Caco-2 (cell line): ENCODE results near the gene DDOST. TPM values are rescaled to one million over a fixed set of nuclear protein-coding genes. Genes with fewer than 3 reads are reported as not detected.

ENCODE experiments used
- BruUV-seq: library from RNA; stranded (reverse); fragments of 400-500 nt; replicated peaks from 2 replicates; lab custom pipeline; 2021; lab: Mats Ljungman, UMichigan
- CTCF ChIA-PET: fragments of 300-600 bp; sonication (Branson Sonifier 250); formaldehyde crosslinking; loops from one replicate; lab custom pipeline; 2022; ENCODE audit warnings: antibody characterized with exemption; lab: Charles Lee
- POLR2A ChIA-PET: fragments of 300-600 bp; sonication (Branson Sonifier 250); formaldehyde crosslinking; loops from one replicate; lab custom pipeline; 2022; ENCODE audit warnings: antibody characterized with exemption; lab: Charles Lee
- DNase-seq, 2 experiments: peaks; one replicate each; pipeline versions ENCODE4 v3.0.0 to v3.0.0-alpha.2; 2020 to 2022
- H3K27me3 ChIP-seq: replicated peaks from 2 replicates; pipeline ENCODE4 v1.6.0; 2011; ENCODE audit warnings: low read length; ENCODE audit not compliant: control insufficient read depth, insufficient read depth
- H3K36me3 ChIP-seq: 2 replicates; pipeline ENCODE4 v1.5.1; 2011; ENCODE audit warnings: low read length; ENCODE audit not compliant: control insufficient read depth, insufficient read depth
- H3K4me1 ChIP-seq: fragments of 250-450 bp; sonication (Bioruptor Pico); 2 replicates; pipeline ENCODE4 v1.5.1; 2020; ENCODE audit warnings: mild to moderate bottlenecking
- H3K4me3 ChIP-seq: 2 replicates; pipeline ENCODE4 v1.5.1; 2011; ENCODE audit warnings: low read depth, mild to moderate bottlenecking, control low read depth, low read length
- H3K9me3 ChIP-seq: fragments of 250-450 bp; sonication (Bioruptor Pico); 2 replicates; pipeline ENCODE4 v1.5.1; 2020; ENCODE audit warnings: mild to moderate bottlenecking, moderate library complexity
- H3K27ac Mint-ChIP-seq: one replicate; pipeline ENCODE4 v1.8.0; 2022; ENCODE audit warnings: mixed read lengths; ENCODE audit not compliant: unreplicated experiment
- H3K27me3 Mint-ChIP-seq: one replicate; pipeline ENCODE4 v1.8.0; 2022; ENCODE audit warnings: mixed read lengths; ENCODE audit not compliant: insufficient read depth, unreplicated experiment
- H3K36me3 Mint-ChIP-seq: one replicate; pipeline ENCODE4 v1.8.0; 2022; ENCODE audit warnings: mild to moderate bottlenecking, mixed read lengths; ENCODE audit not compliant: insufficient read depth, unreplicated experiment
- H3K4me1 Mint-ChIP-seq: one replicate; pipeline ENCODE4 v1.8.0; 2022; ENCODE audit warnings: low read depth, mixed read lengths; ENCODE audit not compliant: unreplicated experiment
- H3K4me3 Mint-ChIP-seq: one replicate; pipeline ENCODE4 v1.8.0; 2022; ENCODE audit warnings: mild to moderate bottlenecking, moderate library complexity, mixed read lengths; ENCODE audit not compliant: unreplicated experiment
- H3K9me3 Mint-ChIP-seq: one replicate; pipeline ENCODE4 v1.8.0; 2022; ENCODE audit warnings: mixed read lengths; ENCODE audit not compliant: unreplicated experiment
- CTCF ChIP-seq, 2 experiments: fragments of 200-600 bp in 1 of 2; IDR thresholded peaks; 1 replicate in 1 of 2; 2 replicates in 1 of 2; pipeline versions ENCODE4 v1.5.1 to v1.8.0; 2011 to 2022; ENCODE audit warnings: antibody characterized with exemption in 1 of 2, control low read depth in 1 of 2, inconsistent platforms in 1 of 2, low read depth in 1 of 2, low read length in 1 of 2, mild to moderate bottlenecking in 1 of 2, moderate library complexity in 1 of 2; ENCODE audit not compliant: insufficient read depth in 1 of 2, severe bottlenecking in 1 of 2, unreplicated experiment in 1 of 2
- intact Hi-C: fragments of 100-400 bp; cut with micrococcal nuclease; formaldehyde crosslinking; loops from one replicate; pipeline ENCODE4 v1.10.0; 2022; ENCODE audit not compliant: unreplicated experiment
- total RNA-seq: library from RNA; stranded (reverse); gene quantifications from 2 replicates; pipeline ENCODE4 v1.2.3, GENCODE V29; 2022

Gene DDOST
- total RNA-seq, 1 experiment from 2014 or later = 339 TPM

GRCh38 chr1:20630729-20631128 lies 30.4 kb downstream of the DDOST start:
- H3K27ac Mint-ChIP-seq = no peak overlapping the region
- no TSS peak for BruUV-seq
- no peak for TF ChIP-seq CTCF (IDR thresholded peaks at IDR 0.05; ENCODE audit: insufficient read depth in 1 of 2, low read depth in 1 of 2, low read length in 1 of 2, severe bottlenecking in 1 of 2, unreplicated experiment in 1 of 2)
- H3K27me3 ChIP-seq = no peaks in the 10 kb centered on the region
- intact Hi-C loops = loop anchor here (5.0 kb wide), 1 partner anchor 93 kb away; no protein-coding TSS in a partner anchor
- H3K4me3 ChIP-seq = no peak overlapping the region
- CTCF ChIA-PET = no interaction called here
- POLR2A ChIA-PET = no interaction called here
- H3K36me3 ChIP-seq = no peaks in the 10 kb centered on the region
- H3K27me3 Mint-ChIP-seq = no peaks in the 10 kb centered on the region
- H3K9me3 Mint-ChIP-seq = no peaks in the 10 kb centered on the region
- DNase-seq = no peak
- H3K36me3 Mint-ChIP-seq = no peaks in the 10 kb centered on the region
- H3K9me3 ChIP-seq = no peaks in the 10 kb centered on the region
- no peak overlapping the region for H3K4me3 Mint-ChIP-seq
- H3K4me1 ChIP-seq = peaks cover 20% of the 10 kb centered on the region
- peaks cover 9% of the 10 kb centered on the region for H3K4me1 Mint-ChIP-seq

- no peak for DNase-seq
- H3K9me3 ChIP-seq = no peaks in the 10 kb centered on the region
- CTCF ChIA-PET = no interaction called here
- H3K4me3 Mint-ChIP-seq = no peak overlapping the region
- H3K27me3 Mint-ChIP-seq = no peaks in the 10 kb centered on the region
- BruUV-seq = no TSS peak
- no peaks in the 10 kb centered on the region for H3K36me3 Mint-ChIP-seq
- H3K27me3 ChIP-seq = no peaks in the 10 kb centered on the region
- H3K4me1 Mint-ChIP-seq = peaks cover 6% of the 10 kb centered on the region
- H3K9me3 Mint-ChIP-seq = no peaks in the 10 kb centered on the region
- TF ChIP-seq CTCF (IDR thresholded peaks at IDR 0.05; ENCODE audit: insufficient read depth in 1 of 2, low read depth in 1 of 2, low read length in 1 of 2, severe bottlenecking in 1 of 2, unreplicated experiment in 1 of 2) = no peak
- H3K4me1 ChIP-seq = no peaks in the 10 kb centered on the region
- H3K27ac Mint-ChIP-seq = no peak overlapping the region
- H3K4me3 ChIP-seq = no peak overlapping the region
- POLR2A ChIA-PET = no interaction called here
- H3K36me3 ChIP-seq = no peaks in the 10 kb centered on the region
- intact Hi-C loops = no loop called here
Measured at GRCh38 chr1:20626524-20626923, 34.6 kb downstream of the DDOST start.

- POLR2A ChIA-PET = no interaction called here
- peaks cover 6% of the 10 kb centered on the region for H3K4me1 Mint-ChIP-seq
- no peak overlapping the region for H3K4me3 Mint-ChIP-seq
- no peaks in the 10 kb centered on the region for H3K27me3 Mint-ChIP-seq
- H3K9me3 ChIP-seq = no peaks in the 10 kb centered on the region
- H3K36me3 ChIP-seq = no peaks in the 10 kb centered on the region
- H3K27me3 ChIP-seq = no peaks in the 10 kb centered on the region
- H3K36me3 Mint-ChIP-seq = no peaks in the 10 kb centered on the region
- CTCF ChIA-PET = no interaction called here
- no peak overlapping the region for H3K27ac Mint-ChIP-seq
- BruUV-seq = no TSS peak
- H3K9me3 Mint-ChIP-seq = no peaks in the 10 kb centered on the region
- no peaks in the 10 kb centered on the region for H3K4me1 ChIP-seq
- no peak overlapping the region for H3K4me3 ChIP-seq
- intact Hi-C loops = no loop called here
- no peak for TF ChIP-seq CTCF (IDR thresholded peaks at IDR 0.05; ENCODE audit: insufficient read depth in 1 of 2, low read depth in 1 of 2, low read length in 1 of 2, severe bottlenecking in 1 of 2, unreplicated experiment in 1 of 2)
- DNase-seq = no peak
Measured at GRCh38 chr1:20626098-20626427, 35.1 kb downstream of the DDOST start.
